ENCODE results near the gene CACNB1. TPM values are rescaled to one million over a fixed set of nuclear protein-coding genes. Genes with fewer than 3 reads are reported as not detected.
A peak's percentile ranks its signal among the peaks of the same experiment; 100 is the strongest.

CACNB1 gene
- total and polyA plus RNA-seq, 2 of the 13 experiments (the other 11 are each of a cell fraction or from before 2014, with no cell fraction given), result 0.75 to 1.5 TPM

- TF ChIP-seq, protein P1, sequence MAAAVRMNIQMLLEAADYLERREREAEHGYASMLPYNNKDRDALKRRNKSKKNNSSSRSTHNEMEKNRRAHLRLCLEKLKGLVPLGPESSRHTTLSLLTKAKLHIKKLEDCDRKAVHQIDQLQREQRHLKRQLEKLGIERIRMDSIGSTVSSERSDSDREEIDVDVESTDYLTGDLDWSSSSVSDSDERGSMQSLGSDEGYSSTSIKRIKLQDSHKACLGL (CRISPR knock-in tag; IDR thresholded peaks at IDR 0.05), result no peak
- TF ChIP-seq, protein P2, sequence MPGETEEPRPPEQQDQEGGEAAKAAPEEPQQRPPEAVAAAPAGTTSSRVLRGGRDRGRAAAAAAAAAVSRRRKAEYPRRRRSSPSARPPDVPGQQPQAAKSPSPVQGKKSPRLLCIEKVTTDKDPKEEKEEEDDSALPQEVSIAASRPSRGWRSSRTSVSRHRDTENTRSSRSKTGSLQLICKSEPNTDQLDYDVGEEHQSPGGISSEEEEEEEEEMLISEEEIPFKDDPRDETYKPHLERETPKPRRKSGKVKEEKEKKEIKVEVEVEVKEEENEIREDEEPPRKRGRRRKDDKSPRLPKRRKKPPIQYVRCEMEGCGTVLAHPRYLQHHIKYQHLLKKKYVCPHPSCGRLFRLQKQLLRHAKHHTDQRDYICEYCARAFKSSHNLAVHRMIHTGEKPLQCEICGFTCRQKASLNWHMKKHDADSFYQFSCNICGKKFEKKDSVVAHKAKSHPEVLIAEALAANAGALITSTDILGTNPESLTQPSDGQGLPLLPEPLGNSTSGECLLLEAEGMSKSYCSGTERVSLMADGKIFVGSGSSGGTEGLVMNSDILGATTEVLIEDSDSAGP (CRISPR knock-in tag; IDR thresholded peaks at IDR 0.05; ENCODE audit: borderline replicate concordance), result peak; percentile 45; the same call in 1 of the 2 replicates
- TF ChIP-seq NFIB (CRISPR knock-in tag; IDR thresholded peaks at IDR 0.05; ENCODE audit: borderline replicate concordance), result no peak
- no peak for TF ChIP-seq ZNF136 (CRISPR knock-in tag; IDR thresholded peaks at IDR 0.05; ENCODE audit: low read depth)
- TF ChIP-seq SALL1 (CRISPR knock-in tag; IDR thresholded peaks at IDR 0.05), result peak; percentile 46; the same call in 1 of the 2 replicates
- no peak for TF ChIP-seq SOX13 (IDR thresholded peaks at IDR 0.05)
- no peak for TF ChIP-seq SOX13 (CRISPR knock-in tag; conservative IDR thresholded peaks at IDR 0.05 in 1 of 2, IDR thresholded peaks at IDR 0.05 in 1 of 2)
- no peak for TF ChIP-seq ZFP82 (CRISPR knock-in tag; IDR thresholded peaks at IDR 0.05; ENCODE audit: borderline replicate concordance)
- no peak for TF ChIP-seq GLI4 (CRISPR knock-in tag; IDR thresholded peaks at IDR 0.05; ENCODE audit: borderline replicate concordance)
- TF ChIP-seq, protein P3, sequence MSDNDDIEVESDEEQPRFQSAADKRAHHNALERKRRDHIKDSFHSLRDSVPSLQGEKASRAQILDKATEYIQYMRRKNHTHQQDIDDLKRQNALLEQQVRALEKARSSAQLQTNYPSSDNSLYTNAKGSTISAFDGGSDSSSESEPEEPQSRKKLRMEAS (IDR thresholded peaks at IDR 0.05), result peak; percentile 38; the same call in 1 of the 2 replicates
- TF ChIP-seq ZNF329 (CRISPR knock-in tag; IDR thresholded peaks at IDR 0.05; ENCODE audit: low read depth), result no peak
- TF ChIP-seq PTBP1 (IDR thresholded peaks at IDR 0.05; ENCODE audit: low read depth, low read length, poor library complexity, severe bottlenecking), result peak; percentile 43
- no peak for TF ChIP-seq TCF12 (IDR thresholded peaks at IDR 0.05)
- TF ChIP-seq TCF12 (CRISPR knock-in tag; IDR thresholded peaks at IDR 0.05), result no peak
- peak; percentile 73; the same call in 1 of the 2 replicates for TF ChIP-seq ZNF274 (CRISPR knock-in tag; IDR thresholded peaks at IDR 0.05)
- TF ChIP-seq SRSF9 (IDR thresholded peaks at IDR 0.05; ENCODE audit: borderline replicate concordance, insufficient read depth, low read depth, low read length, poor library complexity, severe bottlenecking), result no peak
- TF ChIP-seq PRDM10 (CRISPR knock-in tag; IDR thresholded peaks at IDR 0.05; ENCODE audit: low read depth), result no peak
- no peak for TF ChIP-seq DNMT1 (CRISPR knock-in tag; IDR thresholded peaks at IDR 0.05)
- no peak for TF ChIP-seq ELF4 (CRISPR knock-in tag; IDR thresholded peaks at IDR 0.05; ENCODE audit: borderline replicate concordance)
- no peak for TF ChIP-seq ATF7-NPFF (CRISPR knock-in tag; IDR thresholded peaks at IDR 0.05; ENCODE audit: low read depth)
- TF ChIP-seq POGZ (CRISPR knock-in tag; IDR thresholded peaks at IDR 0.05), result no peak
- TF ChIP-seq ZNF598 (CRISPR knock-in tag; IDR thresholded peaks at IDR 0.05; ENCODE audit: borderline replicate concordance), result peak; percentile 51; the same call in 1 of the 2 replicates
- TF ChIP-seq RXRA (CRISPR knock-in tag; IDR thresholded peaks at IDR 0.05), result 0 out of 2 replicates have a peak, but pooled peaks have one; percentile 37
- peak; percentile 51; the same call in 1 of the 2 replicates for TF ChIP-seq FOXO1 (CRISPR knock-in tag; IDR thresholded peaks at IDR 0.05)
Measured at GRCh38 chr17:39239640-39240314, 42.3 kb upstream of the CACNB1 start (continued).
